Epithelial cell of proximal tubule (primary cell): ENCODE measurements around the gene DAND5. TPM values are rescaled to one million over a fixed set of nuclear protein-coding genes. Genes with fewer than 3 reads are reported as not detected.

Experiments used
- DNase-seq: peaks from one replicate; pipeline ENCODE4 v3.0.0-alpha.2; 2011; ENCODE audit warnings: low read depth
- H3K4me3 ChIP-seq: 2 replicates; pipeline ENCODE4 v1.5.1; 2011; ENCODE audit warnings: low read depth, mild to moderate bottlenecking, low read length
- total RNA-seq: library from RNA; depleted of rRNA; stranded (reverse); fragments of >200 nt; gene quantifications from 2 replicates; pipeline ENCODE4 v1.2.3, GENCODE V29; 2015
- TF ChIP-seq, protein P1 (sequence below): conservative IDR thresholded peaks from 2 replicates; pipeline ENCODE4 v1.5.1; 2012; ENCODE audit warnings: low read depth, mild to moderate bottlenecking, low read length

Gene DAND5
- total RNA-seq, 1 donor from 2014 or later, result 0.06 TPM

- DNase-seq, result no peak
- no peak overlapping the region for H3K4me3 ChIP-seq
- TF ChIP-seq, protein P1, sequence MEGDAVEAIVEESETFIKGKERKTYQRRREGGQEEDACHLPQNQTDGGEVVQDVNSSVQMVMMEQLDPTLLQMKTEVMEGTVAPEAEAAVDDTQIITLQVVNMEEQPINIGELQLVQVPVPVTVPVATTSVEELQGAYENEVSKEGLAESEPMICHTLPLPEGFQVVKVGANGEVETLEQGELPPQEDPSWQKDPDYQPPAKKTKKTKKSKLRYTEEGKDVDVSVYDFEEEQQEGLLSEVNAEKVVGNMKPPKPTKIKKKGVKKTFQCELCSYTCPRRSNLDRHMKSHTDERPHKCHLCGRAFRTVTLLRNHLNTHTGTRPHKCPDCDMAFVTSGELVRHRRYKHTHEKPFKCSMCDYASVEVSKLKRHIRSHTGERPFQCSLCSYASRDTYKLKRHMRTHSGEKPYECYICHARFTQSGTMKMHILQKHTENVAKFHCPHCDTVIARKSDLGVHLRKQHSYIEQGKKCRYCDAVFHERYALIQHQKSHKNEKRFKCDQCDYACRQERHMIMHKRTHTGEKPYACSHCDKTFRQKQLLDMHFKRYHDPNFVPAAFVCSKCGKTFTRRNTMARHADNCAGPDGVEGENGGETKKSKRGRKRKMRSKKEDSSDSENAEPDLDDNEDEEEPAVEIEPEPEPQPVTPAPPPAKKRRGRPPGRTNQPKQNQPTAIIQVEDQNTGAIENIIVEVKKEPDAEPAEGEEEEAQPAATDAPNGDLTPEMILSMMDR, result no peak
Observed at GRCh38 chr19:13011653-13012389, 42.4 kb downstream of the DAND5 start.

GRCh38 chr19:13012390-13012689, 43.0 kb downstream of the DAND5 start:
- peak overlapping the region; percentile 54 for H3K4me3 ChIP-seq
- DNase-seq, result no peak
- TF ChIP-seq, protein P1, result no peak

DNA sequence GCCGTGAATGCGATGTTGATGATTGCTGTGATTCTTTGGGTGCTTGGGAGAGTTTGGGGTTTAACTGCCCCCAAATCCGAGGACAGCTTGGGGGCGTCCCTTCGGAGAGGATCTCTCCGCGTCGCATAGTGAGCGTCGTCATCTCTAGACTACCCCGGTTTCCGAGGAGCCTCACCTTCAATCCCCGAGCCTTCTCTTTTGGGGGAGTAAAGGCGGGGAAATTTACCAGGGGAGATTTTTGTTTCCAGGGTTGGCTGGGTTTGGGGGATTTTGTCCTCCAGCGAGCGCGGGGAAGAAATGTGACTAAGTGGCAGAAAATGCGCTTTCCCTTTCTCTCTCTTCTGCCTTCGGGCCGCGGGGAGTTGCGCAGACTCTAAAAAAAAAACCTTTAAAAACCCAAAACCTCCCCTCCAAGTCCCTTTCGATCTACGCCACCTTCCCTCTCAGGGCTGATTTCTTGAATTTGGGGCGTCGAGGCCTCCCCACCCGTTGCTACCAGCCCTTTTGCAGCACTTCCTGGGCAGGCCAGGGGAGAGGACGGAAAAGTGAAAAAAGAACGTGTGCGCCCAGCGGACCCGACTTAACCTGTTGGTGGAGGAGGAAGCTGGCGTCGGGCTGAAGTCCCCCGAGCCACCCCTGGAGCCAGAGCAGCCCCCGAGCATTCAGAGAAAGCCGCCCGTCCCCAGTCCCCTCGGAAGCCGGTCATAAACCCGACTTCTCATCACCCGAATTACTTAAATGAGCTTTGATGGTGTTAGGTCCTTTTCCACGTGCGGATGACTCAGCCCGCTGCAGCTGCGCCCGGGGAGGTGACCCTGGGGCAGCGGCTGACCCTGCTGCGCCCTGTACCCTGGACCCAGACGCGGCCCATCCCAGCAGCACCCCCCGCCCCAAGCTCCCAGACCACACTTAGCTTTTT, 43.6 kb downstream of the DAND5 start:
- peak overlapping the region; percentile 54 for H3K4me3 ChIP-seq
- no peak for DNase-seq
- TF ChIP-seq, protein P1, result no peak

DNA sequence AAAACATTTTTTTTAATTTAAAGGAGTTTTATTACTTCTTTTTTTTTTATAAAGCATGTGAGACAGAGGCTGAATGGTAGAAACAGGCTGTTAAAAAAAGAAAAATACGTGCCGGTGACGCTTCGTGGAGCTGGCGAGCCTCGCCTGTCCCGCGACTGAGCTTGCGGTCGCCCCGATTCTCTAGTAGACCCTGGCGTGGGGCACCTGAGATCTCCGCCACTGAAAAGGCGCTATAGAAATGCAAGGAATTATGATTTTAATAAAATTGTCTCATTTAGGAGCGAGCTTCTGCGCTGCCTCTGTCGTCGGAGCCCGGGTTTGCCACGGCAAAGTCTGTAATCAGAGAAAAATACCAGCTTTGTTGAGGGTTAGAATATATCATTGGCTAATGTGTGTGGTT, 44.3 kb downstream of the DAND5 start:
- peak overlapping the region; percentile 54 for H3K4me3 ChIP-seq
- no peak for DNase-seq
- TF ChIP-seq, protein P1, result no peak

GRCh38 chr19:13014101-13014920, 44.9 kb downstream of the DAND5 start:
- TF ChIP-seq, protein P1, result no peak
- peak overlapping the region; percentile 54 for H3K4me3 ChIP-seq

DNA sequence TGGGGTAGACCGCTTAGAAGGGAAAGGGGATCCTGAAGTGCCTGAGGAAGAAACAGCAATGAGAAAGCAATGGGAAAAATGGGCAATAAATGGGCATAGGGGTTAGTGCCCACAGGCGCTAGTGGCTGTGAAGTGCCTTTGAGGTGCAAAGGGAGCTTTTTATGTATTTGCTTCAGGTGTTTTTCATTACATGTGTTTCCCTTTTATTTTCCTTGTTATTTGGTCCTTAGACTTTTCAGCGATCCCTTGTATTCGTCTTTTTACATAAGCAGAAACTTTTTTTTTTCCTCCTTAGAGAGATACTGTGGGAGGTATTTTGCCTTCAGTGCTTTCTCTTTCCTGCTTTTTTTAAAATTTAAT, 45.5 kb downstream of the DAND5 start:
- no peak for DNase-seq
- H3K4me3 ChIP-seq, result no peak overlapping the region
- TF ChIP-seq, protein P1, result no peak

More at GRCh38 chr19:13014101-13014920, 44.9 kb downstream of the DAND5 start:
- no peak for DNase-seq
